GM12891 (cell line): ENCODE measurements around the gene ESAM.

Experiments
- DNase-seq: peaks from one replicate; pipeline ENCODE4 v3.0.0; 2011; ENCODE audit warnings: low spot score; ENCODE audit not compliant: insufficient read length
- FAIRE-seq: peaks from 2 replicates; lab custom pipeline; 2011; peaks lifted over from hg19 to GRCh38; lab: Jason Lieb, UNC
- PAX5 ChIP-seq: IDR thresholded peaks from 2 replicates; pipeline ENCODE4 v1.6.1; 2011; ENCODE audit warnings: low read length, moderate library complexity, mild to moderate bottlenecking; ENCODE audit not compliant: insufficient read depth, severe bottlenecking
- POLR2A ChIP-seq: IDR thresholded peaks from 2 replicates; pipeline ENCODE4 v1.6.1; 2011; ENCODE audit warnings: low read depth, low read length, control low read depth
- POLR2AphosphoS5 ChIP-seq: IDR thresholded peaks from 2 replicates; pipeline ENCODE4 v1.6.1; 2011; ENCODE audit warnings: low read depth, low read length, control low read depth
- POU2F2 ChIP-seq: IDR thresholded peaks from 2 replicates; pipeline ENCODE4 v1.6.1; 2011; ENCODE audit warnings: low read depth, mild to moderate bottlenecking, control low read depth, low read length, moderate library complexity
- SPI1 ChIP-seq: IDR thresholded peaks from 2 replicates; pipeline ENCODE4 v1.6.1; 2011; ENCODE audit warnings: low read depth, low read length, control low read depth
- TAF1 ChIP-seq: IDR thresholded peaks from 2 replicates; pipeline ENCODE4 v1.6.1; 2011; ENCODE audit warnings: low read depth, low read length, control low read depth

ESAM gene

GRCh38 chr11:124729571-124729970 is 32.5 kb downstream of the ESAM start:
- TF ChIP-seq POU2F2 (no peak), POLR2A (no peak), TAF1 (no peak), PAX5 (no peak), SPI1 (no peak), POLR2AphosphoS5 (no peak)
- no peak for DNase-seq
- no peak for FAIRE-seq

DNA sequence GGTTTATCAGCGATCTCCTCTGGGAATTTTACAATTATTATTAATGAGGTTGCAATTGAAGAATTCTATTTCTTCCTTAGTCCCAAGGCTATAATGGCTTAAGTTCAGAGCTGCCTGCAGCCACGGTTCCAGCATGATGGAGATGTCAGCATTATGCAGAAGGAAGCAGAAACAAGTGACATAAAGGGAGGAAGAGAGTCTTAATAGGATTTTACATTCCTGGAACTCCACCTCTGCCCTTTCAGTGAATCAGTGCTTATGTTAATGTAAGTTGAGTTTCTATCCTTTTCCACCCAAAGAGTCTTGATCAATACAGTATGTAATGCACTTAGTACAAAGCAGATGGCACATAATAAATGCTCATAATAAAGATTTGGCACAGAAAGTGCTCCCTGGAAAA is 34.0 kb downstream of the ESAM start:
- FAIRE-seq (no peak), DNase-seq (no peak)
- TF ChIP-seq TAF1, result no peak

DNA sequence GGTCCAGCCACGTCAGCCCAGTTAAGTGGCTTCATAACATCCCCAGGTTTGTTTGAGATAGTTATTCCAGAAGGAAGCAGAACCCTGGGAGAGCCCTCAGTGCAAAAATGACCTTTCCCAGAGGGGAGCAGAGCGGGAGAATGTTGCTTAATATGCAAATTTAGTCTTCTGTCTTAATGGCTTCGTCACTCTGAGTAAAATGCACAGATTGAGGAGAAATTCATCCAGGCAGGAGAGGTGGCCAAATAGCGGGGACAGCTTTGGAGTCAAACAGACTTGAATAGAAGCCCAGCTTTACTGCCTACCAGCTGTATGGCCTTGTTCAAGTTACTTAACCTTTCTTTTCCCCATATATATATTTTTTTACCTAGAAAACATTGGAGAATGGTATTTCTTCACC is 34.6 kb downstream of the ESAM start:
- DNase-seq (no peak), FAIRE-seq (no peak)
- no peak for TF ChIP-seq POLR2A
- TF ChIP-seq SPI1, result no peak
- no peak for TF ChIP-seq PAX5
- TF ChIP-seq TAF1, result no peak
- TF ChIP-seq POLR2AphosphoS5, result no peak
- TF ChIP-seq POU2F2, result no peak

DNA sequence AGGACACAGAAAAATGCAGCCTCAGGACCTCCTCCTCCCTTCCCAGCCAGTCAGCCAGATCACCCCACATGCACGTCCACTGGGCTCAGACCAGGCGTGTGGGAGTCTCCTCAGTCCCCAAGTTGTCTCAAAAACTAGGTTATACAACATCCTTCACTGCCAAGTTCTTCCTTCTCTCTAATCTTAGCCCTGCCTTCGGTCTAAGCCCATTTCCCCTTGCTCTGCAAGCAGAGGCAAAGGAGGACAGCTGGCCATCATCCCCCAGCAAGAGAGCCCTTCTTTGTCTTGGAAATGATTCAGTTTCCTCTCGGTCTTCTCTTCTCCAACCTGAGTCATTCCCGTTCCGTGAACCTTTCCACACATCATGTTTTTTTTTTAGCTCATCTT is 36.4 kb downstream of the ESAM start:
- TF ChIP-seq POLR2A, result no peak
- no peak for TF ChIP-seq TAF1
- TF ChIP-seq POLR2AphosphoS5, result no peak
- DNase-seq, result no peak
- FAIRE-seq, result no peak

DNA sequence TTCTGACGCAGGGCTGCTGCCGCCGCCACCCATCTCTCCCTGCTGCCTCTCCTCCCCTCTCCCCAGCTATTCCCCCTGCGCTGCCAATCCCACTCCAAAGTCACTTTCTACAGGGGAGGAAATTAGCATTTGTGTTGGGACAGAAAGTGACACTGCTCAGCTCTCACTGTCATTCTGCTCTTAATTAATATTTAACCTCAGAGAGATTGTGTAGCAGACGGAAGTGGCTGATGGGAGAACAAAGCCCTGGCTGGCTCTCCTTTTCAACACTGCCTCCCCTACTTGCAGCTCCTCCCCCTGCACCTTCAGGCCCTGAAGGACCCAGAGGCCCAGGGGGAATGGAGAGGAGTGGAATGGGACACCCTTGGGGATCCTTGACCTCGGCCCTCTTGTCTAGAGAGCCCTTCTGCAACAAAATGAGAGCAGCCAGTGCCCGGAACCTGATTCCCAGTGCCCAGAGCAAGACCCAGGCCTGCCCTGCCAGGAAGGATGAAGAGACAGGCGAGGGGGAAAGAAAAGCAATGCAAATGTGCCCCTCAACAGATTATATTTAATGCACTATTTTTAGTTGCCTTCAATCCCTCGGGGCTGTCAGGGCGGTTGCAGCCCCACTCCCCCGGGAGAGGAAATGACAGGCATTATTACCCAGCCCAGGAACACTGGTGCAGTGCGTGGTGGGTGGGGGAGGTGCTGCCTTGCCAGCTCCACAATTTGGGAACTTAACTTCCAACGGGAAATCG is 36.9 kb downstream of the ESAM start:
- TF ChIP-seq PAX5 (no peak), POLR2AphosphoS5 (no peak), POLR2A (no peak), POU2F2 (no peak), SPI1 (no peak), TAF1 (no peak)
- no peak for FAIRE-seq
- DNase-seq, result no peak

GRCh38 chr11:124722176-124722575 is 39.9 kb downstream of the ESAM start:
- DNase-seq (no peak), FAIRE-seq (no peak)
- TF ChIP-seq POU2F2 (no peak), PAX5 (no peak), POLR2AphosphoS5 (no peak), POLR2A (no peak), TAF1 (no peak), SPI1 (no peak)

- DNase-seq, result no peak
- TF ChIP-seq SPI1, result no peak
- TF ChIP-seq POLR2A, result no peak
- TF ChIP-seq PAX5, result no peak
- no peak for TF ChIP-seq POU2F2
- no peak for TF ChIP-seq TAF1
- TF ChIP-seq POLR2AphosphoS5, result no peak
- FAIRE-seq, result no peak
These were observed 42.6 kb downstream of the ESAM start for GRCh38 chr11:124719534-124719933.

DNA sequence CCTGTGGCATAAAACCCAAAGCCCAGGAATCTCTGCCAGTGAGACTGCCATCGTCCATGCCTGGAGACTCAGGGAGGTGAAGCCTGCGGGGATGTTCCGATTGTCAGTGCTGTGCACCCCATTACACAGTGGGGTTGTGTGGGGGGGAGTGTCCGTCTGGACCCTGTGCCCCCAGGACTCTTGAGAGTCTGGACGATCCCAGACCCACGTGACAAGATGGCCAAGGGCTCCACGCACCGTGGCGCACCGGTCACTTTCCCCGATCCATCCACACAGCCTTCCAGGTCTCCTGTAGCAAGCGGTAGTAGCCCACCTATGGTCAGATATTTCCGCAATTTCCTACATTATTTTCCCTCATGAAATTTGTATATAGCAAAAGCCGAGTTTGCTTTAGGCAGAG is 43.3 kb downstream of the ESAM start:
- FAIRE-seq (no peak), DNase-seq (no peak)
- TF ChIP-seq SPI1 (no peak), POU2F2 (no peak), POLR2AphosphoS5 (no peak), TAF1 (no peak), PAX5 (no peak), POLR2A (no peak)

- TF ChIP-seq TAF1, result no peak
- no peak for TF ChIP-seq PAX5
- TF ChIP-seq POU2F2, result no peak
- no peak for TF ChIP-seq POLR2A
- no peak for TF ChIP-seq SPI1
- no peak for TF ChIP-seq POLR2AphosphoS5
- FAIRE-seq, result no peak
- no peak for DNase-seq
These were observed 44.1 kb downstream of the ESAM start for GRCh38 chr11:124717786-124718651.

GRCh38 chr11:124717421-124717785 is 44.7 kb downstream of the ESAM start:
- no peak for DNase-seq
- TF ChIP-seq SPI1 (no peak), POLR2A (no peak), POU2F2 (no peak), PAX5 (no peak), TAF1 (no peak), POLR2AphosphoS5 (no peak)
- FAIRE-seq, result peak; percentile 40
